Mesodermal cell (in vitro differentiated cells): Measurements from ENCODE around the gene HYAL3.
"Not testable (repeated sequence)": the region's sequence is repeated elsewhere in the genome, so short reads cannot be mapped to it uniquely, and the experiment has no call there.

Experiments
- H3K27ac ChIP-seq: 2 replicates; pipeline ENCODE4 v1.7.0; 2013; ENCODE audit warnings: mild to moderate bottlenecking, low read depth, low read length, moderate library complexity; ENCODE audit not compliant: severe bottlenecking
- H3K36me3 ChIP-seq: 2 replicates; pipeline ENCODE4 v1.7.1; 2013; ENCODE audit warnings: mild to moderate bottlenecking, low read length, moderate library complexity; ENCODE audit not compliant: control insufficient read depth, insufficient read depth
- H3K4me1 ChIP-seq: one replicate; pipeline ENCODE4 v1.7.1; 2013; ENCODE audit warnings: mild to moderate bottlenecking, low read length; ENCODE audit not compliant: insufficient read depth, control insufficient read depth, poor library complexity, severe bottlenecking
- H3K4me3 ChIP-seq: 2 replicates; pipeline ENCODE4 v1.7.0; 2013; ENCODE audit warnings: low read length, control low read depth, mild to moderate bottlenecking; ENCODE audit not compliant: insufficient read depth, poor library complexity, severe bottlenecking; ENCODE audit errors: extremely low read depth
- H3K9me3 ChIP-seq: 2 replicates; pipeline ENCODE4 v1.7.1; 2013; ENCODE audit warnings: mild to moderate bottlenecking, low read length, moderate library complexity; ENCODE audit not compliant: control insufficient read depth
- WGBS, 2 experiments: methylation state at CpG; one replicate each; pipeline ENCODE4 v1.1.5; 2013; ENCODE audit warnings: missing lambda C conversion rate in 2 of 2; ENCODE audit not compliant: insufficient coverage in 2 of 2; 5-methylcytosine and 5-hydroxymethylcytosine counted together

HYAL3 gene

GRCh38 chr3:50266836-50267235 lies 32.4 kb downstream of the HYAL3 start:
- 79 to 100% methylated on average over 2 to 3 of the region's 7 CpGs for WGBS, 2 experiments
- H3K36me3 ChIP-seq, result no peaks in the 10 kb centered on the region
- peak overlapping the region; percentile 7 for H3K4me3 ChIP-seq
- H3K4me1 ChIP-seq, result peaks cover 78% of the 10 kb centered on the region
- no peaks in the 10 kb centered on the region for H3K9me3 ChIP-seq
- H3K27ac ChIP-seq, result no peak overlapping the region

- WGBS, 2 experiments, result 94 to 96% methylated on average over 6 of the region's 6 CpGs
- Histone ChIP-seq H3K4me1 (peaks cover 77% of the 10 kb centered on the region), H3K36me3 (no peaks in the 10 kb centered on the region), H3K9me3 (no peaks in the 10 kb centered on the region), H3K4me3 (no peak overlapping the region), H3K27ac (peak overlapping the region; percentile 85)
These were observed 33.2 kb downstream of the HYAL3 start for GRCh38 chr3:50266017-50266416.

GRCh38 chr3:50265571-50265970 lies 33.6 kb downstream of the HYAL3 start:
- 82 to 90% methylated on average over 1 of the region's 1 CpG for WGBS, 2 experiments
- Histone ChIP-seq H3K4me1 (peaks cover 77% of the 10 kb centered on the region), H3K36me3 (no peaks in the 10 kb centered on the region), H3K9me3 (no peaks in the 10 kb centered on the region), H3K4me3 (no peak overlapping the region), H3K27ac (peak overlapping the region; percentile 85)

GRCh38 chr3:50264964-50265485 lies 34.2 kb downstream of the HYAL3 start:
- WGBS, 2 experiments, result 72 to 84% methylated on average over 5 to 6 of the region's 7 CpGs
- peak overlapping the region; percentile 85 for H3K27ac ChIP-seq
- H3K36me3 ChIP-seq, result no peaks in the 10 kb centered on the region
- peaks cover 77% of the 10 kb centered on the region for H3K4me1 ChIP-seq
- no peak overlapping the region for H3K4me3 ChIP-seq
- no peaks in the 10 kb centered on the region for H3K9me3 ChIP-seq

GRCh38 chr3:50264383-50264963 lies 34.7 kb downstream of the HYAL3 start:
- Histone ChIP-seq H3K9me3 (no peaks in the 10 kb centered on the region), H3K36me3 (no peaks in the 10 kb centered on the region), H3K4me3 (no peak overlapping the region), H3K4me1 (peaks cover 74% of the 10 kb centered on the region), H3K27ac (peak overlapping the region; percentile 96)
- WGBS, 2 experiments, result 4% methylated on average over 3 of the region's 7 CpGs; no CpG with 5 or more reads in 1 of the 2 experiments

- Histone ChIP-seq H3K27ac (peak overlapping the region; percentile 96), H3K4me3 (no peak overlapping the region), H3K36me3 (peaks cover 6% of the 10 kb centered on the region), H3K9me3 (no peaks in the 10 kb centered on the region), H3K4me1 (peaks cover 73% of the 10 kb centered on the region)
- WGBS, 2 experiments, result 66 to 79% methylated on average over 4 to 6 of the region's 6 CpGs
These were observed 35.5 kb downstream of the HYAL3 start for GRCh38 chr3:50263478-50264382.

- H3K27ac ChIP-seq, result peak overlapping the region; percentile 23
- WGBS, 2 experiments, result 93 to 94% methylated on average over 7 of the region's 7 CpGs
- H3K4me1 ChIP-seq, result peaks cover 76% of the 10 kb centered on the region
- no peak overlapping the region for H3K4me3 ChIP-seq
- H3K9me3 ChIP-seq, result no peaks in the 10 kb centered on the region
- H3K36me3 ChIP-seq, result peaks cover 16% of the 10 kb centered on the region
These were observed 36.4 kb downstream of the HYAL3 start for GRCh38 chr3:50262778-50263177.

GRCh38 chr3:50262200-50262599 lies 37.0 kb downstream of the HYAL3 start:
- H3K9me3 ChIP-seq, H3K4me3 ChIP-seq, H3K27ac ChIP-seq: not testable (repeated sequence)
- Histone ChIP-seq H3K36me3 (peaks cover 22% of the 10 kb centered on the region), H3K4me1 (peaks cover 76% of the 10 kb centered on the region)
- 97 to 100% methylated on average over 3 of the region's 4 CpGs for WGBS, 2 experiments

- Histone ChIP-seq H3K36me3 (peaks cover 29% of the 10 kb centered on the region), H3K4me3 (no peak overlapping the region), H3K9me3 (no peaks in the 10 kb centered on the region), H3K4me1 (peaks cover 73% of the 10 kb centered on the region), H3K27ac (peak overlapping the region; percentile 99)
- 100% methylated on average over 1 of the region's 2 CpGs; no CpG with 5 or more reads in 1 of the 2 experiments for WGBS, 2 experiments
These were observed 37.7 kb downstream of the HYAL3 start for GRCh38 chr3:50261505-50261904.

GRCh38 chr3:50260942-50261441 lies 38.2 kb downstream of the HYAL3 start:
- H3K4me1 ChIP-seq, result peaks cover 69% of the 10 kb centered on the region
- 74 to 88% methylated on average over 3 to 4 of the region's 5 CpGs for WGBS, 2 experiments

More at GRCh38 chr3:50260942-50261441, 38.2 kb downstream of the HYAL3 start:
- H3K36me3 ChIP-seq, result peaks cover 34% of the 10 kb centered on the region
- peak overlapping the region; percentile 99 for H3K27ac ChIP-seq
- peak overlapping the region; percentile 25 for H3K4me3 ChIP-seq
- no peaks in the 10 kb centered on the region for H3K9me3 ChIP-seq
